Activated CD4-positive, alpha-beta T cell treated with anti-CD3 and anti-CD28 coated beads, Interleukin-2, Interleukin-4, amounts not matched to agents 100 ng/mL and 50 ng/mL, durations not matched to agents 16 hours and 8 hours (primary cell): ENCODE results near the gene PRKD2.
"Not testable (repeated sequence)": the region's sequence is repeated elsewhere in the genome, so short reads cannot be mapped to it uniquely, and the experiment has no call there.

Experiments
- DNase-seq: peaks from one replicate; pipeline ENCODE4 v3.0.0-alpha.2; 2020; ENCODE audit warnings: low spot score

PRKD2 gene

DNA sequence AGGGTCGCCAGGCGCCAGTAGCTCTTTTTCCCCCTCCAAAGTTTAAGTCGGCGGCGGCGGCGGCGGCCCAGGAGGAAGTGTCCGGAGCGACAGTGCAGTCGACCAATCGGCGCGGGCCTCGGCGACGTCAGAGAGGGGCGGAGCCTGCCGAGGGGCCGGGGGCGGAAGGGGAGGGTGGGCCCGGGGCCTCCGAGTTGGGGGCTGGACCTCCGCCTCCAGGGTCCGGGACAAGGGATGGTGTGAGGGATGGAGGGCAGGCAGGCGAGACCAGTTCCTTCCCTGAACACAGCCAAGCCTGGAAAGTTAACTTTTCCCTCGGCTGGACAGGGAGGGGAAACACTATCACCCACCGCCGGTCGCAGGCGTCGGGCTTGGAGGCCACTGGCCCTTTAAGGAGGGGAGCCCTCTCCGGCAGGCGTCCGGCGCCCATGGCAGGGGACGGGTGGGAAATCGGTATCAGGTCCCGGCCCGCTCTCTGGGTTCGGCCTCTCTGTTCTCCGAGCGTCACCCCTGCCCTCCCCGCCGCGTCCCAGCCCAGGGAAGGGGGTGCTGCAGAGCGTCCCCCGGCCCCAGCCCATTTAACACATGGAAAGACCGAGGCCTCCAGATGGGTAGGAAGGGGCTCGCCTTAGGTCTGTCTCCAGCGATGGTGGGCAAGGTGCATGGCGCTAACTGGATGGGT is at the start of gene PRKD2:
TSS of gene PRKD2 (minus strand) at position 81 of the 682 bp plus-strand sequence. CDS start 744 bp downstream, outside the sequence.
- peak; percentile 92 for DNase-seq

DNA sequence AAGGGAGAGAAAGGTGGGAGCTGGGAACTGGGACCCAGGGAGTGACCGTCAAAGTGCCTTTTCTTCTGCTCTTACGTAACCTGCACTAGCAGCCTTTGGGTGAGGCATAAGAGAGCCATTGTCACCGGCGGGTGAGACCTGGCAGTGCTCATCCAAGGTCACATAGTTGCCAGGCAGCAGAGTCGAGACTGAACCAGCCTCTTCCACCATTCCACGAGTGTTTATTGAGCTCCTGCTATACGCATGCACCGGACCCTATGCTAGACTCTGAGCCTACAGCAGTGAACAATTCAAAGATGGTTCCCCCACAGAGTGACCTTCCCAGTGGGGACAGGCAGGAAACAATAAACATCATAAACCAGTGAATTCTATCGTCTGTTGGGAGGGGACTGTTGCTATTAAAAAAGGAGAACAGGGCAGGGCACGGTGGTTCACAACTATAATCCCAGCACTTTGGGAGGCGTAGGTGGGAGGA is 47.9 kb upstream of the PRKD2 start:
- no peak for DNase-seq

DNA sequence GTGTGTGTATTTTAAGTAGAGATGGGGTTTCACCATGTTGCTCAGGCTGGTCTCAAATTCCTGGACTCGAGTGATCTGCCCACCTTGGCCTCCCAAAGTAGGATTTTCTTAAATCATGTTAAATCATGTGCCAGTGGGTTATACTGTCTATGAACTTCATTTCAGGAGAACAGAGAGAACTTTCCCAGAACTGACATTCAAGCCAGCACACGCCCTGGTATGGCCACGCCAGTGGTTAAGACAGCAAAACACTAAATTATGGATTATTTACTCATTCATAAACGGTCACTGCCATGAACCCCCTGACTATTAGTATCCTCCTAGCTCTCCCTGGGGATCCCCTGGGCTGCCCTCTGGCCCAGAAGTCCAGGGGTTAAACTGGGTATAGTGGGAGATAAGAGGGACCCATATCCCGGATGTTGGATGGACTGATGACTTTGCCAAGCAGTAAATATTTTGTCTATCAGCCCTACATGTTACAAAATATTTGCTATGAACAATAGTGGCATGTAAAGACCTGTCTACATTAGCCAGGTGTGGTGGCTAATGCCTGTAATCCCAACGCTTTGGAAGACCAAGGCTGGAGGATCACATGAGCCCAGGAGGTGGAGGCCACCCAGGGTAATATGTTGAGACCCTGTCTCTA is 45.5 kb upstream of the PRKD2 start:
- DNase-seq: no peak

DNA sequence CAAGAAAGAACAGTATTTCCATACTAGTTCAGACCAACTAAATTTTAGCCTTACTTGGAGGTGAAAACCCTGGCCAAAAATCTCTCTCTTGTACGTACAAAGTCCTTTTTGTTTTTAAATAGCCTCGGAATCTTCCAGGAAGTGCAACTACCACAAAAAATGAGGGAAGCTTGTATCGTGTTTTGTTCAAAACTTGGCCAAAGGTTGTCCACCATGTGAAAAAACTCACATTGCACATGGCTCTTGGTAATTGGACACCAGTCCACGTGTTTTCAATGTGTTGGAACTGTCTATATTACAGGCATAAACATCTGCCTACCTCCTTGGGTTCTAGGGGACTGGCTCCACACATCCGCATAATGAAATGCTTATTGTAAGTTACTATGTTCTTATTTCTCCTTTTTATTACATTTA is 44.5 kb upstream of the PRKD2 start:
- no peak for DNase-seq

DNA sequence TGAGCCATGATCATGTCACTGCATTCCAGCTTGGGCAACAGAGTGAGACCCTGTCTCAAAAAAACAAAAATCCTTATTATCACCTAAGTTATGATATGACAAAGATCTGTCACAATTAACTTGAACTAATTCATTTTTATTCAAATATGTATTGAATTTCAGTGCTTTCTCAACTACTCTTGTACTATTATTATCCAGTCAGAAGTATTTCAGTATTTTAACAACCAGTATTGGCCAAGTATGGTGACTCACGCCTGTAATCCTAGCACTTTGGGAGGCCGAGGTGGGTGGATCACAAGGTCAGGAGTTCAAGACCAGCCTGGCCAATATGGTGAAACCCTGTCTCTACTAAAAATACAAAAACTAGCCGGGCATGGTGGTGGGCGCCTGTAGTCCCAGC is 44.0 kb upstream of the PRKD2 start:
- not testable (repeated sequence) for DNase-seq

DNA sequence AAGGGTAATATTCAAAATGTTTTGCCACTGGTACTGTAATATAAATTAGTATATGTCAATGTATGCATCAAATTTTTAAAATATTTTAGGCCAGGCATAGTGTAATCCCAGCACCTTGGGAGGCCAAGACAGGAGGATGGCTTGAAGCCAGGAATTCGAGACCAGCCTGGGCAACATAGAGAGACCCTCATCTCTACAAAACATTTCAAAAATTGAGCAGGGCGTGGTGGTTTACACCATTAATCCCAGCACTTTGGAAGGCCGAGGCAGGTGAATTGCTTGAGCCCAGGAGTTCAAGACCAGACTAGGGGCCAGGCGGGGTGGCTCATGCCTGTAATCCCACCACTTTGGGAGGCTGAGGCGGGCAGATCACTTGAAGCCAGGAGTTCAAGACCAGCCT is 43.4 kb upstream of the PRKD2 start:
- DNase-seq: no peak

DNA sequence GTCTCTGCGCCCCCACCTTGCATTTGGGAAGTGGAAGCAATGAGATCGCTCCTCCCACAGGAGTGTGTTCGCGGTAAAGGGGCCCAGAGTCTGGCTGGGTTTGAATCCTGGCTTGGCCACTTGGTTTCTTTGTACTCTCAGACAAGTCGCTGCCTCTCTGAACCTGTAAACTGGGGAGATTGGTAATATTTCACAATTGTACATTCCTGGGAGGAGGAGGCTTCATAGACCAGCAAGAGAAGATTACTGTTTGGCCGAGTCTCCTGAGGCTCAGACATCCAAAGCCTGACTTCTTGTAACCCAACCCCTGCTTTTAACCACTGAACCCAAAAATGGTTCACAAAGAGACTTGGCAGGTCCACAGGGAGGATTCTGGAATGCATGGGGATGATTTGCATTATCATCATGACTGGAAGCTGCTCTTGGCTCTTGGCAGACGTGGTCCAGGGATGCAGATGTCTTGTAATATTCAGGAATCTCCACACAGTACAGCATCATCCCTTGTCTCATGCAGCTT is 43.0 kb upstream of the PRKD2 start:
- no peak for DNase-seq

DNA sequence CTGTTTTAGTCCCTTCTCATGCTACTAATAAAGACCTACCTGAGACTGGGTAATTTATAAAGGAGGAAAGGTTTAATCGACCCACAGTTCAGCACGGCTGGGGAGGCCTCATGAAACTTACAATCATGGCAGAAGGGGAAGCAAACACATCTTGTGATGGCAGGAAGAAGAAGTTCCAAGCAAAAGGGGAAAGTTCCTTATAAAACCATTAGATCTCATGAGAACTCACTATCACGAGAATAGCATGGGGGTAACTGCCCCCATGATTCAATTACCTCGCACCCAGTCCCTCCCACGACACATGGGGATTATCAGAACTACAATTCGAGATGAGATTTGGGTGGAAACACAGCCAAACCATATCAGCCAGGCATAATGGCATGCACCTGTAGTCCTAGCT is 42.3 kb upstream of the PRKD2 start:
- DNase-seq: no peak

DNA sequence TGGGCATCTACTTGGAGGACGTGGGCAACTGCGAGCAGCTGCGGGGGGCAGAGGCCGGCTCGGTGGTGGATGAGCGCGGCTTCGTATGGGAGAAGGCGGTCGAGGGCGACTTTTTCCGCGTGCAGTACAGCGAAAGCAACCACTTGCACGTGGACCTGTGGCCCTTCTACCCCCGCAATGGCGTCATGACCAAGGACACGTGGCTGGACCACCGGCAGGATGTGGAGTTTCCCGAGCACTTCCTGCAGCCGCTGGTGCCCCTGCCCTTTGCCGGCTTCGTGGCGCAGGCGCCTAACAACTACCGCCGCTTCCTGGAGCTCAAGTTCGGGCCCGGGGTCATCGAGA is 39.6 kb upstream of the PRKD2 start:
- no peak for DNase-seq

DNA sequence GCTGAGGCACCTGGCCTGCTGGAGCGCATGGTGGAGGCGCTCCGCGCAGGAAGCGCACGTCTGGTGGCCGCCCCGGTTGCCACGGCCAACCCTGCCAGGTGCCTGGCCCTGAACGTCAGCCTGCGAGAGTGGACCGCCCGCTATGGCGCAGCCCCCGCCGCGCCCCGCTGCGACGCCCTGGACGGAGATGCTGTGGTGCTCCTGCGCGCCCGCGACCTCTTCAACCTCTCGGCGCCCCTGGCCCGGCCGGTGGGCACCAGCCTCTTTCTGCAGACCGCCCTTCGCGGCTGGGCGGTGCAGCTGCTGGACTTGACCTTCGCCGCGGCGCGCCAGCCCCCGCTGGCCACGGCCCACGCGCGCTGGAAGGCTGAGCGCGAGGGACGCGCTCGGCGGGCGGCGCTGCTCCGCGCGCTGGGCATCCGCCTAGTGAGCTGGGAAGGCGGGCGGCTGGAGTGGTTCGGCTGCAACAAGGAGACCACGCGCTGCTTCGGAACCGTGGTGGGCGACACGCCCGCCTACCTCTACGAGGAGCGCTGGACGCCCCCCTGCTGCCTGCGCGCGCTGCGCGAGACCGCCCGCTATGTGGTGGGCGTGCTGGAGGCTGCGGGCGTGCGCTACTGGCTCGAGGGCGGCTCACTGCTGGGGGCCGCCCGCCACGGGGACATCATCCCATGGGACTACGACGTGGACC is 39.1 kb upstream of the PRKD2 start:
- no peak for DNase-seq

DNA sequence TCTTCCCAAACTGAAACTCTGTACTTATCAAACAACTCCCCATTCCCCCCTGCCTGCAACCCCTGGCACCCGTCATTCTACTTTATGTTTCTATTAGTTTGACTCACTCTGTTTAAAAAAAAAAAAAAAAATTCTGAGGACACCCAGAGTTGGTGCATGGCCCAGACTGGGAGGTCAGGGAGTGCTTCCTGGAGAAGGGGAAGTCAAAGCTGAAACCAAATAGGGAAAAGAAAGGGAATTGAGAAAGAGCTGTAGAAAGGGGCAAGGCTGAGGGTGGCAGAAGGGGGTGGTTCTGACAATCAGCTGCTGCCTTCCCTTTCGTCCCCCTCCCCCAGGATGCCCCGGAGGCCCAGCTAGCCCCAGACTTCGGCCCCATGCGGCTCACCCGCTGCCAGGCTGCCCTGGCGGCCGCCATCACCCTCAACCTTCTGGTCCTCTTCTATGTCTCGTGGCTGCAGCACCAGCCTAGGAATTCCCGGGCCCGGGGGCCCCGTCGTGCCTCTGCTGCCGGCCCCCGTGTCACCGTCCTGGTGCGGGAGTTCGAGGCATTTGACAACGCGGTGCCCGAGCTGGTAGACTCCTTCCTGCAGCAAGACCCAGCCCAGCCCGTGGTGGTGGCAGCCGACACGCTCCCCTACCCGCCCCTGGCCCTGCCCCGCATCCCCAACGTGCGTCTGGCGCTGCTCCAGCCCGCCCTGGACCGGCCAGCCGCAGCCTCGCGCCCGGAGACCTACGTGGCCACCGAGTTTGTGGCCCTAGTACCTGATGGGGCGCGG is 38.4 kb upstream of the PRKD2 start:
- DNase-seq: no peak

DNA sequence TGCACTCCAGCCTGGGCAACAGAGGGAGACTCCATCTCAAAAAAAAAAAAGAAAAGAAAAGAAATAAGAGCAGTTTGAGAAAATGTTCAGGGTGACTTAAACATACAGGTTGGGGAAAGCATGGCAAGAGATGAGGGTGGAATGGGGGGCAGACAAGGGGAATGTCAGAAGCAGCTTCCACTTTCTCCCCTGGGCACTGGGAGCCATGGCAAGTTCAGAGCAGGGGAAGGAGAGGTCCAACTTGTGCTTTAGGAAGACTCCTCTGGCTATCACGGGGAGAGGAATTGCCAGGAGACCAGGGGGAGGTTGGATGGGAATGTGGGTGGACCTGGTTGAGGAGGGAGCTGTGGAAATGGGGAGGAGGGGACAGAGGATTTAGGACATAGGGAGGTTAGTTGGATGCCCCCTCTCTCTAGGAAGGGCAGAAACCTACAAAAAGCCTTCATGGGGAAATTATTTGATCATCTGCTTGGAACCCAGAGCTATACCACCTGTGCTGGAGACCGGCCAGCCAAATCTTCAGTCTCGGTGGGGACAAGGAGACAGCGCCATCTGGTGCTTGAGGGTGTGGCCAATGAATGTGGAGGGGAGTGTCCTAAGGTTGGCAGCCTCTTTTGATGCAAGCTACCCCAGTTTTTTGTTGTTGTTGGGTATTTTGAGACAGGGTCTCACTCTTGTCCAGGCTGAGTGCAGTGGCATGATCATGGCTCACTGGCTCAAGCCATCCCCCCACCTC is 36.7 kb upstream of the PRKD2 start:
- peak; percentile 53 for DNase-seq

DNA sequence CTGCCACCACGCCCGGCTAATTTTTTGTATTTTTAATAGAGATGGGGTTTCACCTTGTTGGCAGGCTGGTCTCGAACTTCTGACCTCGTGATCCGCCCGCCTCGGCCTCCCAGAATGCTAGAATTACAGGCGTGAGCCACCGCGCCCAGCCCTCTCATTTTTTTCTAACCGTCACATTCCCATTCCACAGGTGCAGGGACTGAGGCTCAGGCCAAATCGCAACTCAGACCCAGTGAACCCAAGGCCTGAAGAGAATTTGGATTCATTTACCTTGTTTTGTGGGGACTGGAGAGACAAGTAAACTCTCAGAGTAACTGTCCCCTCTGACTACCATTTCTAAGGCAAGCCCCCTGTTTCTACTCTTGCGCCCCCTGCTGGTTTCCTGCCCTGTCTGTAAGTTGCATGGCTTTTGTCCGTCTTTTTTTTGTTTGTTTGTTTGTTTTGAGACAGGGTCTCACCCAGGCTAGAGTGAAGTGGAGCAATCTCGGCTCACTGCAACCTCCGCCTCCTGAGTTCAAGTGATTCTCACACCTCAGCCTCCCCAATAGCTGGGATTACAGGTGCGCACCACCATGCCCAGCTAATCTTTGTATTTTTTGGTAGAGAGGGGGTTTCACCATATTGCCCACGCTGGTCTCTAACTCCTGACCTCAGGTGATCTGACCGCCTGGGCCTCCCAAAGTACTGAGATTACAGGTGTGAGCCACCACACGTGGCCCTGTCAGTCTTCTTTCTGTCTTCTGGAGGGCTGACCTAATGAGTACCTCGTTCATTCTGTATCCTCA is 31.6 kb upstream of the PRKD2 start:
- DNase-seq: peak; percentile 76

DNA sequence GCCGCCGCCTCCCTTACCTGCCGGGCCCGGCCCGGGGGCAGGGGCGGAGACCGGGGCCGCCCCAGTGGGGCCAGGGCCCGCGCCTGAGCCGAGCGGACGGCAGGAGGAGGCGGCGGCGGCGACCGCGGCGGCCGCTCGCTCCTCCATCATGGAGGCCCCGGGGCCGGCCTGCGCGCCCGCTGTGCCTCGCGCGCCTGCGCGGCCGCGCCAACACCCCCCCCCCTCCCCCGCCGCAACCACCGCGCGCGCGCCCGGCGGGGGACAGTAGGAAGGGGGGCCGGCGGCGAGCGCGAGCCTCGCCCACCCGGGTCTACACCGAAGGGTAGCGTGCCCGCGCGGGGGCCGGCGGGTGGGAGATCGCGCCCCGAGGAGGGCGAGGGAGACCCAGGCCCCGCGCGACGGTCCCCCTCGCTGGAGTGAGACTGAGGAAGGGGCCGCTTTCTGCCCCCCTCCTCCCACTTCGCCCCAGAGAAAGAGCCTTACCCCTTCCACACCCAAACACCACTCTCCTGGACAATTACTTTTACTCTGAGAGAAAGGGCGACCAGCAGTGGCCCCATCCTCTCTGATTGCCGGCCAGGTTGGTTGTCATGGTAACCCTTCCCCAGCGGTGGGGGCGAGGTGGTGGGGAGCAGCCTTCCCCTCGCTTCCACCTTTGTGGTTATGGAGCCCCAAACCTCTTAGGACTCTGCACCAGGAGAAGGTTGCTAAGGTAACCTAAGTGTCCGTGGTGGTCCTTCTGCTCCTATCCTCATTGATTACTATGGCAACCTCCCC is 29.6 kb upstream of the PRKD2 start, which contains the start of gene STRN4:
TSS of gene STRN4 (minus strand) at position 170 of the 777 bp plus-strand sequence. CDS start at position 150, 20 bp downstream.
- peak; percentile 39 for DNase-seq

DNA sequence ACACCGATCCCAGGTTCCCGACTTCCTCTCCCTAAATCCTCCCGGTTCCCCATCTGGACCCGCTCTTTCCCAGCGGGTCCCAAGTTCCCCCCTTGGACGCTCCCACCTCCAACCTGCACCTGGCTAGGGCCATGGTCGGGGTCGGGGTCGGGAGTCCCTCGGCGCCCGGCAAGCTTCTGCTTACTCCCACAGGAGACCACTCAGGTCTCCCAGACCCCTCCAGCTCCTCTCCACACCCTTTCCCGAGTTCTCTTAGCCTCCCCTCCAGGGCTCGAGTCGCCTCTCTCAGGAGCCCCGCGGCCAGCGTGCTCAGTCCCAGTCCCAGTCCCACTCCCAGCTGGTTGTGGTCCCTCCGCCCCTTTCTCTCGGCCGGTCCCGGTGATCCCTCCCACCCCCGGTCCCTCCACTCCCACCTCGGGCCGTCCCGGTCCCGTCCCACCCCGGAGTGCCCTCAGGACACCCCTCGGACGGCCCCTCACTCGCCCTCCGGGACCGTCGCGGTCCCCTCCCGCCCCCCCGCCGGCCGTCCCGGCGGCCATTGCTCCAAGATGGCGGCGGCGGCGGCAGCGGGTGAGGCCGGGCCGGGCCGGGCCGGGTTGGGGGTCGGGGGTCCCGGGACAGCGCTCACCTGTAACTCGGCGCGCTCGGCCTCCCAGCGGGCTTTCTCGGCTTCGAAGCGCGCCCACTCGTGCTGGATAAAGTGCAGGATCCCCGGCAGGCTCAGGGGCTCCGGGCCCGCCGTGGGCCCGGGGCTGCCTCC is 28.8 kb upstream of the PRKD2 start, which contains the start of gene FKRP:
TSS of gene FKRP (plus strand) at position 537 of the 760 bp plus-strand sequence. CDS start 9,394 bp downstream, outside the sequence.
- DNase-seq: no peak

DNA sequence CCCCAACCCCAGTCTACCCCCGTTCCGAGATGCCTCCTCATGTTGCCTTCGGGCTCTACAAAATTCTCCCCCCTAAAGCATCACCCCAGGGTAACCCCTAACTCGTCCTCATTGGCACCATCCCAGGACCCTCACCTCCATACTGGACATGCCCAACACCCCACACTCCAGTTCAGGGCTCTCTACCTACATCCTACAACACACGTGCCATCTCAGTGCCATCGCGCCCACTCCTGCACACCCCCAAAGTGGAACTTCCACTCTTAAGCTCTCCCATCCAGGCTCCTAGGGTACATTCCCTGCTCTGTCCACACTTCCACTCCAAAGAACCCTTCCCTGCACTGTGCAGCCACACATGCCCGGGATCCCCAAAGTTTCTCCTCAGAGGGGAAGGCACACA is 28.1 kb upstream of the PRKD2 start:
- DNase-seq: no peak

DNA sequence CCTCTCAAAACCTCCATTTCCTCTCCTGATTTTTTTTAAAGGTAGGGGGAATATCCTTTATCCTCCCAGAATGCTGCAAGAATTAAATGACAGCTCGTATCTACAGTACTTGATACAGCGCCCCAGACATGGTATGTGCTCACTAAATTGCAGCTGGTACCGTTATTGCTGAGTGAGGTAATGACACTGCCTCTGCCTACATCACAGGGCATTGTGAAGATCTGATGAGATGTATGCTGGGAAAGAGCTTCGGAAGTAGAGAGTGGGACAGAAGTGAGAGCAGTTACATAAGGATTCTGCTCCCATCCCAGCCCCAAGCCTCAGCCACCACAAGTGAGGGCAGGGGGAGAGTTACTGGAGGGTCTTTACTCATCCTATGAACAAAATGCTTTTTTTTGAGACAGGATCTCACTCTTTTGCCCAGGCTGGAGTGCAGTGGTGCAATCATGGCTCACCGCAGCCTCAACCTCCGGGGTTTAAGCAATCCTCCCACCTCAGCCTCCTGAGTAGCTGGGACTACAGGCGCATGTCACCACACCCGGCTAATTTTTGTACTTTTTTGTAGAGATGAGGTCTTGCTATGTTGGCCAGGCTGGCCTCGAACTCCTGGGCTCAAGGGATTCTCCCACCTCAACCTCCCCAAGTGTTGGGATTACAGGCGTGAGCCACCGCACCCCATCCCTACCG is 27.2 kb upstream of the PRKD2 start:
- DNase-seq: no peak

DNA sequence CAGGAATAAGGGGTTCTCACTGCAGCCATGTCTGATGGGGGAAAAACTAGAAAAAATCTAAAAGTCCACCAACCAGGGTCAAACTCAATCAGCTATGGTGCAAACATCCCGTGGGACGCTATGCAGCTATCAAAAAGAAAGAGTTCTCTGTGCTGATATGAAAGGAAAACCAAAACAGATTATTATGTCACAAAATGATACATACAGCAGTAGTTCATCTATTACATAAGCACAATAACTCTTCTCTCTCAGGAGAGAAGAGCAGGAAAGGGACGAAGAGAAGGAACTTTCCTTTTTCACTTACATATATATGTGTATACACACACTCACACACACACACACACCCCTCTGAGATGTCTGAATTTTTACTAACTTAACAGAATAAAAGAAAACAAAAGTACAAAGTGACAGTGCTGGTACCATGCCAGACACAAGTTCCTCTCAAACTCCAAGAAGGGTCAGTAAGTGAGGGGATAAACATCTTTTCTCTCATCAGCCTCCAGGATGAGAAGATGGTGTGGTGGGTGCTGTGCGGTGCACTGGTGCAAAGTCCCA is 26.1 kb upstream of the PRKD2 start:
- DNase-seq: no peak
